NCI-H128 (cell line): ENCODE results near the gene CHD3.

Experiments used
- DNase-seq: peaks from one replicate; lab custom pipeline; 2025; ENCODE audit not compliant: unreplicated experiment; lab: John Stamatoyannopoulos, UW

Gene CHD3

DNA sequence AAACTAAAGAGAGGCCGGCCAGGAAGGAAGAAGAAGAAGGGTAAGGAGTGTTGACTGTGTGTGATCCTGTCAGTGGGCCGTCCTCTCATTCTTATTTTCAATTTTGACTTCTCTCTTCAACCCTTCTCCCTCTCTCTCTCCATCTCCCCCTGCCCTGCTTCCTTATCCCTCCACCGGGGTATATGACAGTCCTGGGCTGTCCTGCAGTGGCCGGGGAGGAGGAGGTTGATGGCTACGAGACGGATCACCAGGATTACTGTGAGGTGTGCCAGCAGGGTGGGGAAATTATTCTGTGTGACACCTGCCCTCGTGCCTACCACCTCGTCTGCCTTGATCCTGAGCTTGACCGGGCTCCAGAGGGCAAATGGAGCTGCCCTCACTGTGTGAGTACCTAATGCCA, 5.6 kb downstream of the CHD3 start:
- DNase-seq = no peak

DNA sequence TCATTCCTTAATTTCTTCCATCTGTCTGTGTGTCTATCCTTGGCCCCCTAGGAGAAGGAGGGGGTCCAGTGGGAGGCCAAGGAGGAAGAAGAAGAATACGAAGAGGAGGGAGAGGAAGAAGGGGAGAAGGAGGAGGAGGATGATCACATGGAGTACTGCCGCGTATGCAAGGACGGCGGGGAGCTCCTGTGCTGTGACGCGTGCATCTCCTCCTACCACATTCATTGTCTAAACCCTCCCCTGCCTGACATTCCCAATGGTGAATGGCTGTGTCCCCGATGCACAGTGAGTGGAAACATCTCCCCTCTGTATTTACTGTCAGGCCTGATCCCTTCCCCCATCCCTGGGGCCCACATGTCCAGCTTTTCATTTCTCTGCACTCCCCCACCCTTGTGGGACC, 6.3 kb downstream of the CHD3 start:
- DNase-seq = no peak

- DNase-seq = no peak
Observed at GRCh38 chr17:7897090-7897489, 8.5 kb downstream of the CHD3 start.

- DNase-seq = no peak
Observed at GRCh38 chr17:7897773-7898172, 9.2 kb downstream of the CHD3 start.

- DNase-seq = no peak
Observed at GRCh38 chr17:7903154-7904103, 14.8 kb downstream of the CHD3 start.

GRCh38 chr17:7909089-7909488, 20.5 kb downstream of the CHD3 start:
- DNase-seq = no peak

DNA sequence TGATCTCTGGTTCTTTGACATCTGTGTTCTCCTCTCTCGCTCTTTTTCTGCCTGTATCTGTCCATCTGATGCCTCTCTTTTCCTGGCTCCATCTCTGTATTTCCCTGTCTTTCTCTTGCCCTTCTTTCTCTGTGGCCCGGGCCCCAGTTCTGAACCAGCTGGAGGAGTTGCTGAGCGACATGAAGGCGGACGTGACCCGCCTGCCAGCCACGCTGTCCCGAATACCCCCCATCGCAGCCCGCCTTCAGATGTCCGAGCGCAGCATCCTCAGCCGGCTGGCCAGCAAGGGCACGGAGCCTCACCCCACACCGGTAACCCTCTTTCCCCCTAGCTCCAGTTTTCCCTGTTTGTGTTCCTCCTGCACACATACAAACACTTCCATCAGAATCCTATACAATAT, 21.7 kb downstream of the CHD3 start:
- no peak for DNase-seq

DNA sequence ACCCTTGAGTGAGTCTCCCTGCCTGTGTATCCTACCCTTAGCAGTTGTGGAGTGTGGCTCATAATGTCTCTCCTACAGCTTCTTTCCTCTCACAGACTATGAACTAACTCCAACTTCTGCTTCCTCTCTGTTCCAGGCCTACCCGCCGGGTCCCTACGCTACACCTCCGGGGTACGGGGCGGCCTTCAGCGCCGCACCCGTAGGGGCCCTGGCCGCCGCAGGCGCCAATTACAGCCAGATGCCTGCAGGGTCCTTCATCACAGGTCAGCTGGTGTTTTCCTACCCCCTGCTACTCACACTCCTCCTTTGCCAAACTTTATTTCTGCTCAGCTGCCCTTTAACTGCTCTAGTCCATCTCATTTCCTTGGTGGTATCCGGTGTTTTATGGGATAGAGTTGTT, 22.1 kb downstream of the CHD3 start:
- no peak for DNase-seq

DNA sequence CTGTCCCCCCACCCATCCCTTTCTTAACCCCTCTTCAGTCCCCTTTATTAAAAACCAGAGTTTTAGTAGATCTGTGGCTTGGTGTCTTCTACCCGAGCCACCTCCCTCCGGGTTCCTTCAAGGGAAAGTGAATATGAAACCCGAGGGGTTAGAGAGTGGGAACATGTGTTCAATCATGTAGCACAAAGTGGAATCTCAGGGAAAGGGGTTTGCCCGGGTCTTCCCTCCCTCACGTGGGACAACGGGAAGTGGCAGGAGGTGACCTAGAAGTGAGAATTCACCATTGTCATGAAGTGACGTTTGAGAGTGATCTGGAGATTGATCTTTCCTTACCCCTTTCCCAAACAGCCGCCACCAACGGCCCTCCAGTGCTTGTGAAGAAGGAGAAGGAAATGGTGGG, 22.5 kb downstream of the CHD3 start:
- no peak for DNase-seq

- no peak for DNase-seq
Observed at GRCh38 chr17:7912927-7913524, 24.4 kb downstream of the CHD3 start.

GRCh38 chr17:7915179-7915610, 26.6 kb downstream of the CHD3 start:
- DNase-seq = no peak

GRCh38 chr17:7915611-7916384, 27.2 kb downstream of the CHD3 start, which contains the start of gene RNF227:
Gene RNF227 (minus strand): TSS chr17:7916289. CDS start chr17:7916195, 94 bp downstream.
- DNase-seq = peak; percentile 93

DNA sequence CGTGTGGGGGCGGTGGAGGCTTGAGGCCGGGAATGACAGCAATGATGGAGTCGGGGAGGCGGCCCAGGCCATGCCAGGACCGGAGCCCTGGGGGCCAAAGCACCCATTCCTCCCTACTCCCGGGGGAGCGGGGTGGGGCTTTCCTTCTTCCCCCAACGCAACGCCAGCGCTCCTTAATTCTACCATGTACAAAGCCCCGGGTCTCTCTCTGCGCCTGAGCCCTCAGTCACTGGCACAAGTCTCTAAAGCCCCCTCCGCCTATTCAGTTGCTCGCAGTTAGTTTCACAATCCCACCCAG, 27.7 kb downstream of the CHD3 start:
- DNase-seq = no peak

DNA sequence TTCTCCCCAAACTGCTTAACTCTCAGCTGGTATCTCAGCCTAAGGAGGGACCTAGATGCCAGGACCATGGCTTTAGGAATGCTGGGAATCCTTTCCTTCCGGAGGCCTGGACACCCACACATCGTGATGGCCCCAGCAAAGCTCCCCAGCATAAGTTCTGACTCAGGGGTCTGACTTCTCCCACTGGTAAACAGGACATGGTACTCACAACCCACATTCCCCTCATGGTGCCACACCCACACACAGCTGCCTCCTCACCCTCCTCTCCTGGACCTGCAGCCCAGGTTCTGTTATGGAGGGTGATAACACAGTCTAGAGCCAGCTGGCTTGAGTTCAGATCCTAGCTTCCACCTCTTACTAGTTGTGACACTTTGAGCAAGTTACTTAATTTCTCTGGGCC, 28.2 kb downstream of the CHD3 start:
- DNase-seq = no peak

- DNase-seq = no peak
Observed at GRCh38 chr17:7922269-7922844, 33.8 kb downstream of the CHD3 start.

DNA sequence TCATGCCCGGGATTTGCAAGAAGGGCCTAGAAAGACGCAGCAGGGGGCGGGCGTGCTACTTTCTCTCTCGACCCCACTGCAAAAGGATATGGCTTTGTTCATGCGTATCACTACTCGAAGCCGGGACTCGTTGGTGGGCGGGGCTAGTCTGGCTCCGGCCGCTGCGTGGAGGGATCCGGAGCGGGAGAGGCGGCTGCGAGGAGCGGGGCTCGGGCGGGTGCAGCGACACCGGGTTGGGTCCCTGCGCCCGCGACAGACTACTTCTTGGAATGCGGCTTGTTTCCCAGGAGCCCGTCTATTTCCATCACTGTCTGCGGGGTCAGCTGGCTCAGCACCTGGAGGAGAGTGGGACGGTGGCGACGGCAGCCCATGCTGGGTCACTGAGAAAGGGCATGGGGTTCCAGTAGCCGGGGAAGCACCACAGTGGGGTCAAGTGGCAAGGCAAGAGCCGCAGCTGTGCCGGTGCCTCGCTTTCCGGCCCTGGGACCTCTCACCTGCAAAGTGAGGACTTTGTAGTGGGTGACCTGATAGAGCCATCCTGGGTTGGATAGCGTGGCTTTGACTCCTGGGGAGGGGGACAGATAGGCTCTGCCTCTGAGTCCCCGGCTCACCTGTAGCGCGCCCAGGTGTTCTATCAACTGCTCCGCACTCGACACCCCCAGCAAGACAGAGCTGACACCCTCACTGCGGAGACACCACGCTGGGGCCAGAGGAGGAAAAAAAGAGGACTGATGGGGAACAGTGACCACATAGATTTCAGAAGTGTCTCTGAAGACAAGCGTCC, 34.4 kb downstream of the CHD3 start:
- DNase-seq = no peak

DNA sequence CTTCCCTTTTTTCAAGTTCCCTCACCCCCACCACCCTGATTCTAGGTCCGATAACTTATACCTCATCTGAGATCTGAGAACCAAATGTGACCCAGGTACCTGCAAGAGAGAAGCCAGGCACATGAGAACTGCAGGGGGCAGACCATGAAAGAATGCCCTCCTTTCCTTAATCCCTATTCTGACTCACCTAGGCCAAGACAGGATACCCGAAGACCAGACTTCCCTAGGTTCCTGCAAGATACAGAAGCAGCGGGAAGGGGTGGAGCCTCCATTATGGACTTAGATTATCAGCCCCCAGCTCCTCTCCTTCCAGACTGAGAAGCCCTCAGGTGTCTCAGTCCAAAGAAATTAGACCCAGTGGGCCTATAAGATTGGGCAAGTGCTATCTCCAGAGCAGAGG, 39.0 kb downstream of the CHD3 start:
- DNase-seq = no peak

DNA sequence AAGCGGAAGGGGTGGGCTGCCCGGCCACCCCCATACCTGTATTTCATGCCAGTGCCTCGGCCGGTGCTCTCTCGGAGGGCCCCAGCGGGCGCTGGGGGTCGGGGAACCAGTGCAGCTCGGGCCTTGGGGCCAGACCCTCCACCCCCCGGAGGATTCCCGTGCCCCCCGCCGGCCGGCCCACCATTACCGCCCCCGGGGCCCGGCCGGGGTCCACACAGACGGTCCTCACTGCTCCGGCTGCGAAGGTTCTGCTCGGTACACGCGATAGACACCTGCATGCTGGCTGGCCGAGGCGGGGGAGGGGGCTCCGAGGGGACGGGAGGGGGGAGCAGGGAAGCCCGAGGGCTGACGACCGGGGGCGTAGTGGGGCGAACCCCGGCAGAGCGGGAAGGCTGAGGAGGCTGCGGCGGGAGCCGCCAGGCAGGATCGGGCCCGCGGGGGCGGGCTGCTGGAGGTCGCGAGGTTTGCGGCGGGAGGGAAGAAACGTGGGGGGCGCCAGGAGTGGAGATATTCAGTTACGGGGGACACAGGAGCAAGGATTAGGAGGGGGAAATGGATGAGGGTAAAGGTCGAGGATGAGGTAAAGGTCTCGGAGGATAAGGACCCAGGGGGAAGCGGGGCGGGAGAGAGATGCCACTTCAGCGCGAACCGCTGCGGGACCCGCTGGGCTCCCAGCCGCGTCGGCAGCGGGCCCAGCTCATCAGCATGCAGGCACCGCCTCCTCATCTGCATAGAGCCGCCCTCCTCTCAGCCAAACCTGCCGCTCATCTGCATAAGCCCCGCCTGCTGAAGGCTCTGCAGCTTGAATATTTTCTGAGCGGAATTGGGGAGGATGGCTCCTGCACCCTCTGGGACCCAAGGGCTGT, 40.8 kb downstream of the CHD3 start, which contains the start of gene KCNAB3:
Gene KCNAB3, minus strand, starts transcription at position 699 of the 866 bp plus-strand sequence. Its CDS starts 421 bp downstream, at position 278.
- DNase-seq = no peak

DNA sequence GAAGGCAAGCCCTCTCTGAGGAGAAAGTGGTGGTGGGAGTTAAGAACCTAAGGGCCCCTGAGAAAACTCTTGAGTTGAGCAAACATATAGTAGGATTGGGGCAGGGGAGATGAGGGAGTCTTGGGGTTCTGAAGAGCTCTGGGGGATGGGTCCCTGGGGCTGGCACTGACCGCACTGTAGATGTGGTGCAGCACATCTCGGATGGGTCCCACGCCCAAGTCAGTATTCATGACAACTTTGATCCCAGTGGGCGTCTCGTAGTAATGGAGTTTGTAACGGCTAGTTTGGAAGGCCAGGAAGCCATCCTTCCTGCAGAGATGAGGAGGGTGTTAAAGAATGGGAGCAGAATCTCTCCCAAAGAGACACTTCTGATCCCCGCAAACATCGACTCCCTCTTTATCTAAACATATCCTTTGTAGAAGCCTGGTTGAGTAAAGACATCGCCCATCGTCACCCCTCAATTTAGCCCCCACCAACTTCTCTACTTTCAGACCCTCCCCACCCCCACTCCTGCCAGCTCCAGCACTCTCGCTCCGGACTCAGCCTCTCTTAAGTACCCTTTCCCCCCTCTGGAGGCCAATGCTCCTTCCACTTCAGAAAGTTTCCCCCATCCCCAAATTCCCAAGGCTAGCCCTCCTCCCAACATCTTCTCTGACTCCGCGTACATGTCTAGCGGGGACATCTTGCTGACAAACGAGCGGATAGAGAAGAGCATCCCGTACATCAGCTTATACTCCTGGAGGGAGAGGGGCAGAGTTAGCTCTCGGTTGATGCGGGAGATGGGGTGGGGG, 42.4 kb downstream of the CHD3 start:
- no peak for DNase-seq
